PC-9 (cell line): ENCODE data around the gene TOX2. TPM values are rescaled to one million over a fixed set of nuclear protein-coding genes. Genes with fewer than 3 reads are reported as not detected.
A peak's percentile ranks its signal among the peaks of the same experiment; 100 is the strongest.

ENCODE experiments used
- BruUV-seq: library from RNA; stranded (reverse); fragments of 400-500 nt; replicated peaks from 2 replicates; lab custom pipeline; 2021; lab: Mats Ljungman, UMichigan
- CTCF ChIA-PET: fragments of 300-600 bp; sonication (Branson Sonifier 250); formaldehyde crosslinking; loops from one replicate; lab custom pipeline; 2022; ENCODE audit warnings: antibody characterized with exemption; lab: Charles Lee
- POLR2A ChIA-PET: fragments of 300-600 bp; sonication (Branson Sonifier 250); formaldehyde crosslinking; loops from one replicate; lab custom pipeline; 2022; ENCODE audit warnings: antibody characterized with exemption; ENCODE audit not compliant: unreplicated experiment; lab: Charles Lee
- DNase-seq, 2 experiments: peaks; one replicate each; pipeline versions ENCODE4 v3.0.0 to v3.0.0-alpha.2; 2015 to 2022; ENCODE audit warnings: mixed read lengths in 1 of 2
- H2AFZ ChIP-seq: fragments of 200-600 bp; sonication (generic); 2 replicates; pipeline ENCODE4 v1.8.1; 2017; ENCODE audit warnings: antibody characterized with exemption
- H3F3A ChIP-seq: fragments of 200-600 bp; sonication (generic); 2 replicates; pipeline ENCODE4 v1.8.1; 2017; ENCODE audit warnings: antibody characterized with exemption, mild to moderate bottlenecking, low read depth; ENCODE audit not compliant: insufficient read depth
- H3K27ac ChIP-seq: fragments of 200-600 bp; sonication (generic); 2 replicates; pipeline ENCODE4 v1.6.1; 2016; ENCODE audit warnings: mixed run types
- H3K27me3 ChIP-seq: fragments of 200-600 bp; sonication (generic); 2 replicates; pipeline ENCODE4 v1.6.1; 2016; ENCODE audit warnings: low read depth, mixed run types; ENCODE audit not compliant: insufficient read depth
- H3K36me3 ChIP-seq: fragments of 200-600 bp; sonication (generic); 2 replicates; pipeline ENCODE4 v1.6.1; 2016; ENCODE audit warnings: low read depth, mixed run types
- H3K4me1 ChIP-seq: fragments of 200-600 bp; sonication (generic); replicated peaks from 2 replicates; pipeline ENCODE4 v1.6.1; 2016; ENCODE audit warnings: mixed run types; ENCODE audit not compliant: insufficient read depth
- H3K4me2 ChIP-seq: fragments of 200-600 bp; sonication (generic); 2 replicates; pipeline ENCODE4 v1.6.1; 2017; ENCODE audit warnings: mixed run types
- H3K4me3 ChIP-seq: fragments of 200-600 bp; sonication (generic); 2 replicates; pipeline ENCODE4 v1.6.1; 2016; ENCODE audit warnings: mixed run types
- H3K79me2 ChIP-seq: fragments of 200-600 bp; sonication (generic); 2 replicates; pipeline ENCODE4 v1.6.1; 2017; ENCODE audit warnings: low read depth, mixed run types
- H3K9me2 ChIP-seq: fragments of 200-600 bp; sonication (generic); 2 replicates; pipeline ENCODE4 v1.8.1; 2017; ENCODE audit warnings: mild to moderate bottlenecking; ENCODE audit not compliant: insufficient read depth
- H3K9me3 ChIP-seq: fragments of 200-600 bp; sonication (generic); 2 replicates; pipeline ENCODE4 v1.8.1; 2016; ENCODE audit warnings: low read depth; ENCODE audit not compliant: insufficient read depth
- H4K20me1 ChIP-seq: fragments of 200-600 bp; sonication (generic); 2 replicates; pipeline ENCODE4 v1.8.1; 2017; ENCODE audit not compliant: insufficient read depth
- EZH2 ChIP-seq: fragments of 200-600 bp; sonication (generic); IDR thresholded peaks from 2 replicates; pipeline ENCODE4 v1.8.0; 2017; ENCODE audit warnings: antibody characterized with exemption, low read depth
- intact Hi-C: fragments of 100-400 bp; cut with micrococcal nuclease; formaldehyde crosslinking; loops from one replicate; pipeline ENCODE4 v1.10.0; 2022; ENCODE audit not compliant: unreplicated experiment
- total RNA-seq: library from RNA; stranded (reverse); gene quantifications from 2 replicates; pipeline ENCODE4 v1.2.3, GENCODE V29; 2021
- TF ChIP-seq, protein P1 (sequence below): fragments of 200-600 bp; sonication (generic); conservative IDR thresholded peaks from 2 replicates; pipeline ENCODE4 v1.6.1; 2017; ENCODE audit warnings: mixed run types, antibody characterized with exemption, mild to moderate bottlenecking, moderate library complexity

Gene TOX2
- total RNA-seq, 1 experiment from 2014 or later: 30.1 TPM

GRCh38 chr20:43909720-43910119, 4.9 kb upstream of the TOX2 start:
- DNase-seq: no peak
- Histone ChIP-seq H3K79me2 (no peaks in the 10 kb centered on the region), H3K4me3 (no peak overlapping the region), H3K4me1 (peaks cover 27% of the 10 kb centered on the region), H3K9me2 (no peaks in the 10 kb centered on the region), H3K9me3 (peaks cover 18% of the 10 kb centered on the region), H3F3A (peaks cover 36% of the 10 kb centered on the region), H2AFZ (no peak overlapping the region), H3K36me3 (no peaks in the 10 kb centered on the region), H3K27me3 (no peaks in the 10 kb centered on the region), H3K4me2 (no peak overlapping the region), H3K27ac (no peak overlapping the region), H4K20me1 (no peaks in the 10 kb centered on the region)
- POLR2A ChIA-PET: no interaction called here
- CTCF ChIA-PET: no interaction called here
- BruUV-seq: no TSS peak
- intact Hi-C loops: no loop called here
- TF ChIP-seq EZH2: no peak

GRCh38 chr20:43910564-43910963, 4.1 kb upstream of the TOX2 start:
- ChIA-PET POLR2A (interaction anchor here (0.6 to 0.7 kb wide), 2 partner anchors 160 to 244 kb away, joined by 3 to 4 read pairs; no protein-coding TSS in a partner anchor), CTCF (interaction anchor here (0.6 to 1.3 kb wide), 4 partner anchors 66 to 160 kb away, joined by 3 to 10 read pairs (median 6); no protein-coding TSS in a partner anchor)
- Histone ChIP-seq H3K4me1 (peaks cover 22% of the 10 kb centered on the region), H4K20me1 (no peaks in the 10 kb centered on the region), H3K9me2 (no peaks in the 10 kb centered on the region), H3K27me3 (no peaks in the 10 kb centered on the region), H2AFZ (no peak overlapping the region), H3F3A (peaks cover 33% of the 10 kb centered on the region), H3K27ac (no peak overlapping the region), H3K4me3 (no peak overlapping the region), H3K36me3 (no peaks in the 10 kb centered on the region), H3K9me3 (peaks cover 18% of the 10 kb centered on the region), H3K4me2 (peak overlapping the region; percentile 15; the same call in 1 of the 2 replicates), H3K79me2 (peaks cover 7% of the 10 kb centered on the region)
- TF ChIP-seq, protein P1, sequence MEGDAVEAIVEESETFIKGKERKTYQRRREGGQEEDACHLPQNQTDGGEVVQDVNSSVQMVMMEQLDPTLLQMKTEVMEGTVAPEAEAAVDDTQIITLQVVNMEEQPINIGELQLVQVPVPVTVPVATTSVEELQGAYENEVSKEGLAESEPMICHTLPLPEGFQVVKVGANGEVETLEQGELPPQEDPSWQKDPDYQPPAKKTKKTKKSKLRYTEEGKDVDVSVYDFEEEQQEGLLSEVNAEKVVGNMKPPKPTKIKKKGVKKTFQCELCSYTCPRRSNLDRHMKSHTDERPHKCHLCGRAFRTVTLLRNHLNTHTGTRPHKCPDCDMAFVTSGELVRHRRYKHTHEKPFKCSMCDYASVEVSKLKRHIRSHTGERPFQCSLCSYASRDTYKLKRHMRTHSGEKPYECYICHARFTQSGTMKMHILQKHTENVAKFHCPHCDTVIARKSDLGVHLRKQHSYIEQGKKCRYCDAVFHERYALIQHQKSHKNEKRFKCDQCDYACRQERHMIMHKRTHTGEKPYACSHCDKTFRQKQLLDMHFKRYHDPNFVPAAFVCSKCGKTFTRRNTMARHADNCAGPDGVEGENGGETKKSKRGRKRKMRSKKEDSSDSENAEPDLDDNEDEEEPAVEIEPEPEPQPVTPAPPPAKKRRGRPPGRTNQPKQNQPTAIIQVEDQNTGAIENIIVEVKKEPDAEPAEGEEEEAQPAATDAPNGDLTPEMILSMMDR: no peak
- no peak for TF ChIP-seq EZH2
- no TSS peak for BruUV-seq
- intact Hi-C loops: no loop called here
- no peak for DNase-seq

GRCh38 chr20:43911066-43911465, 3.6 kb upstream of the TOX2 start:
- TF ChIP-seq, protein P1: peak; percentile 69
- TF ChIP-seq EZH2: no peak
- Histone ChIP-seq H3K36me3 (no peaks in the 10 kb centered on the region), H3K9me2 (no peaks in the 10 kb centered on the region), H3K4me2 (peak overlapping the region; percentile 15; the same call in 1 of the 2 replicates), H2AFZ (no peak overlapping the region), H3F3A (peaks cover 33% of the 10 kb centered on the region), H3K4me3 (no peak overlapping the region), H3K9me3 (peaks cover 18% of the 10 kb centered on the region), H4K20me1 (no peaks in the 10 kb centered on the region), H3K27ac (no peak overlapping the region), H3K79me2 (peaks cover 12% of the 10 kb centered on the region), H3K4me1 (peaks cover 22% of the 10 kb centered on the region), H3K27me3 (no peaks in the 10 kb centered on the region)
- BruUV-seq: no TSS peak
- intact Hi-C loops: loop anchor here (1.0 kb wide), 3 partner anchors 67 to 169 kb away; no protein-coding TSS in a partner anchor
- DNase-seq: peak; percentile 40 to 77
- ChIA-PET CTCF (interaction anchor here (0.6 to 1.3 kb wide), 4 partner anchors 66 to 160 kb away, joined by 3 to 10 read pairs (median 6); no protein-coding TSS in a partner anchor), POLR2A (interaction anchor here (0.6 to 0.7 kb wide), 2 partner anchors 160 to 243 kb away, joined by 3 to 4 read pairs; no protein-coding TSS in a partner anchor)
